Activated naive CD4-positive, alpha-beta T cell treated with anti-CD3 and anti-CD28 coated beads, Interleukin-2, amount 10 ng/mL, durations not matched to agents 5 hours and 36 hours (primary cell): ENCODE results near the gene ANAPC2. TPM values are rescaled to one million over a fixed set of nuclear protein-coding genes. Genes with fewer than 3 reads are reported as not detected.

Experiments used
- microRNA-seq: library from miRNA; unstranded; fragments of <30 nt; microRNA quantifications from one replicate; pipeline ENCODE4 v1.2.0, GENCODE V29; 2022; ENCODE audit warnings: borderline microRNAs expressed, borderline replicate concordance
- total RNA-seq, 2 experiments: library from RNA; stranded (reverse); gene quantifications; one replicate each; pipeline ENCODE4 v1.2.3, GENCODE V29; 2021

Gene ANAPC2, protein sequence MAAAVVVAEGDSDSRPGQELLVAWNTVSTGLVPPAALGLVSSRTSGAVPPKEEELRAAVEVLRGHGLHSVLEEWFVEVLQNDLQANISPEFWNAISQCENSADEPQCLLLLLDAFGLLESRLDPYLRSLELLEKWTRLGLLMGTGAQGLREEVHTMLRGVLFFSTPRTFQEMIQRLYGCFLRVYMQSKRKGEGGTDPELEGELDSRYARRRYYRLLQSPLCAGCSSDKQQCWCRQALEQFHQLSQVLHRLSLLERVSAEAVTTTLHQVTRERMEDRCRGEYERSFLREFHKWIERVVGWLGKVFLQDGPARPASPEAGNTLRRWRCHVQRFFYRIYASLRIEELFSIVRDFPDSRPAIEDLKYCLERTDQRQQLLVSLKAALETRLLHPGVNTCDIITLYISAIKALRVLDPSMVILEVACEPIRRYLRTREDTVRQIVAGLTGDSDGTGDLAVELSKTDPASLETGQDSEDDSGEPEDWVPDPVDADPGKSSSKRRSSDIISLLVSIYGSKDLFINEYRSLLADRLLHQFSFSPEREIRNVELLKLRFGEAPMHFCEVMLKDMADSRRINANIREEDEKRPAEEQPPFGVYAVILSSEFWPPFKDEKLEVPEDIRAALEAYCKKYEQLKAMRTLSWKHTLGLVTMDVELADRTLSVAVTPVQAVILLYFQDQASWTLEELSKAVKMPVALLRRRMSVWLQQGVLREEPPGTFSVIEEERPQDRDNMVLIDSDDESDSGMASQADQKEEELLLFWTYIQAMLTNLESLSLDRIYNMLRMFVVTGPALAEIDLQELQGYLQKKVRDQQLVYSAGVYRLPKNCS
- 10 to 100 TPM; 62.9 to 65.5 TPM for total RNA-seq

DNA sequence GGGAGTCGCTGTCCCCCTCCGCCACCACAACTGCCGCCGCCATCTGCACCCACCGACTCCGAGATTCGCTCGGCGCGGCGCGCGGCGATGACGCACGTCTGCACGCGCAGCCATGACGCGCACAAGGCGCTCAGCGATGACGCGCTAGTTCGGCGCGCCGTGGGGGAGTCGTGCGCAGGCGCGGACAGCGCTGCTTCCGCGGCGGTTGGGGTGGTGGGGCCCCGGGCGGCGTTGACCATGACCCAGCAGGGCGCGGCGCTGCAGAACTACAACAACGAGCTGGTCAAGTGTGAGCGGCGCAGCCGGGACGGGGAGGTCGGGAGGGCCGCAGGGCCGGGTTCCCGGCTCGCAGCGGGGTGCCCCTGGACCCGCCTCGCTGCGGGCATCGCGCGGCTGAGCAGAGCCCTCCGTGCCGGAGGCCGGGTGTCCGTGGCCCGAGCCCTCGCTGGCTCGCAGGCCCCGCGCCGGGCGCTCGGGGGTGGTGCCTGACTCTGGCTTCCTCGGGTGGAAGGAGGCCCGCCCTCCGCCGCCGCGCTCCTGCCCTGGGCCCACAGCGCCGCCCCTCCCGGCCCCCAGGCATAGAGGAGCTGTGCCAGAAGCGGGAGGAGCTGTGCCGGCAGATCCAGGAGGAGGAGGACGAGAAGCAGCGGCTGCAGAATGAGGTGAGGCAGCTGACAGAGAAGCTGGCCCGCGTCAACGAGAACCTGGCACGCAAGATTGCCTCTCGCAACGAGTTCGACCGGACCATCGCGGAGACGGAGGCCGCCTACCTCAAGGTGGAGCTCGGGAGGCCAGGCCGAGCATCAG is at the start of gene ANAPC2, which contains the start of gene SSNA1:
ANAPC2 (minus strand) TSS at position 71 of the 807 bp plus-strand sequence; CDS start at position 43, 28 bp downstream.
SSNA1 (plus strand) TSS at position 187 of the 807 bp plus-strand sequence; CDS start at position 238, 51 bp downstream.

DNA sequence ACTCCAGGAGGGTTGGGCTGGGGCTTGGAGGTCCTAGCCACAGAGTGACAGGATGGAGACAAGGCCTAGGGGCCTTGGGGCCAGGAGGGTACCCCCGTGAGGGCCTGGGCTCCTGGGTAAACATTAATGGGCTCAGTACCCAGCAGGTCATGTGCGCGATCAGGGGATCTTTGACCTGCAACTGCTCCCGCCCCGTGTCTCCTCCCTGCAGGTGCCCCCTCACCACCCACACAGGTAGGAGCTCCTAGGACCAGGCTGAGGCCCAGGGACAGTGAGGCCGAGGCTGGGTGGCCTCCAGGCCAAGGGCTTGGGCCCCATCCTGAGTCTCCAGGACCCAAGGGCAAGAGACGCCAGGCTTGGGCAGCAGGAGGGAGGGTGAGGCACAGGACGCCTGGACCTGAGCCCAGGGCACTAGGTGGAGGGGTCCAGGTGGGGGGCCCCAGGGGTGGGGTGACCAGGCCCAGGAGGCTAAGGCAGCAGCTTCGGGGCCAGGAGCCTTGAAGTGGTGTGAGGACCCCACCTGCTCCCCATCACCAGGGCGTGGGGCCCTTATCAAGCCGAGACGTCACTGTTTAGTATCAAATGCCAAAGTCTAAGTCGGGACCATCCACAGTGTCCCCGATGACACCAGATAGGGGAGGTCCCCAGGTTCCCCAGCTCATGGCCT is 42.5 kb upstream of the ANAPC2 start, which contains the start of gene SLC34A3:
SLC34A3 (plus strand) TSS at position 197 of the 667 bp plus-strand sequence. CDS start 802 bp downstream, outside the sequence.

DNA sequence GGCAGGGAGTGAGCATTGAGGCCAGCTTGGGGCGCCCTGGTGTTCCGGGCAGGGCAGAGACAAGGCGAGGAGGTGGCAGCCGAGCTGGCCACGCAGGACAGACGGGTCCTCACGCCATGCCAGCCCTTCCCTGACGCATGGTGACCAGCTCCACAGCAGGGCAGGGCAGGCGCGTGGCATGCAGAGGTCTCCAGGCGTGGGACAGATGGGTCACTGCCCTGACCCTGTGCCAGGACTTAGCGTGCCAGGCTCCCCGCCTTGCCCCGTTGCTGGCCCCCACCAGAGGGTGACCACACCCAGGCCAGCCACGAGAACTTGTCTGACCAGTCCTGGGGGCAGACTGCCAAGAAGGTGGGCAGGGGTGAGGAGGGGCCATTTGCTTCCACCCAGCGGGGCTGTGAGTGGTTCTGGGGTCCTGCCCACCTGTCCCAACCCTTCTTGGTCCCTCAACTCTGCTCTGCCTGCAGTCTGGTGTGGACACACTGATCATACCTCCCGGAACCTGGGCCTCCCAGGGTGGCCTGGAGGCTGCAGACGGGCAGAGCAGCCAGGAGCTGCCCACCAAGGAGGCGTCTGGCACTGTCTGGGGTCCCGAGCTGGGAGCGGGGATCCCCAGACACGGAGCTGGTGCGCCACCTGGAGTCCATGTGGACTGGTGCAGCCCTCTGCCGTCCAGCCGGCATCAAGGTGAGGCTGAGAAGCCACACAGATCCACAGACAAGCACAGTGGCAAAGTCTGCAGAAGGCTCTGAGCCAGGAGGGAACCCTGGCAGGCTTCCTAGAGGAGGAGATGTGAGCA is 38.9 kb upstream of the ANAPC2 start, which contains the start of gene RNF224:
RNF224 (plus strand) TSS at position 449 of the 799 bp plus-strand sequence. CDS start 834 bp downstream, outside the sequence.

DNA sequence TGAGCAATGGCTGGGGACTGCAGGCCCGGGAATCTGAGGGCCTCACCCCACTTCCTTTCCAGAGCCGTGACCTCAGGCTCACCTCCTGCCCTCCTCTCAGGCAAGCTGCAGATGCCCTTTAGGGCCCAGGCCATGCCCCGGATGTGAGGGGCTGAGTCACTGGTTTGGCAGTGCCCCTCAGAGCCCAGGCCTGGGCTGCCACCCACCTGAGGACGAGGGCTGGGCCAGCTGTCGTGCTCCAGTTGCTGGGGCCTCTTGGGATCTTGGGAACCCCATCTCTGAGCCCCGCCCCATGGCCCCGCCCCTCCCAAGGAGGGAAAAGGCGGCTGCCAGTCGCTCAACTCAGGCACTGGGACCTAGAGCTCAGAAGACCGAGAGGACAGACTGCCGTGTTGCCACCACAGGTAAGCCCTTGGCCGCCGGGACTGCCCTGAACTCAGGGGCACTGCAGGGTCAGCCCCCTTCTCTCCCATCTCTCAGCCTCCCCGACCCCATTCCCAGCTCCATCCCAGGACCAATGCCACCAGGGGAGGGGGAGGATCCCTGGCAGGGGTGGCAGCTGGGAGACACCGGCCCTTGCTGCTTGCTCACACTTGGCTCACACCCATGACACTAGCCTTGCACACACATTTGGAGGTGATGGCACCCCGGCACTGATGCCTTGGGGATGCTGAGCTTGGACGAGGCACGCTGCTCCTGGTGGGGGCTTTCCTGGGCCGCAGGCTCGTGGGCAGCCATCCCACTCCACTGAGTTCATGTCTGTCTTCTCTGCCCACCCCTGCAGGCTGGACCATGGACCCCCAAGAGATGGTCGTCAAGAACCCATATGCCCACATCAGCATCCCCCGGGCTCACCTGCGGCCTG is 36.7 kb upstream of the ANAPC2 start, which contains the start of gene CYSRT1:
CYSRT1 (plus strand) TSS at position 345 of the 865 bp plus-strand sequence; CDS start at position 793, 448 bp downstream.

DNA sequence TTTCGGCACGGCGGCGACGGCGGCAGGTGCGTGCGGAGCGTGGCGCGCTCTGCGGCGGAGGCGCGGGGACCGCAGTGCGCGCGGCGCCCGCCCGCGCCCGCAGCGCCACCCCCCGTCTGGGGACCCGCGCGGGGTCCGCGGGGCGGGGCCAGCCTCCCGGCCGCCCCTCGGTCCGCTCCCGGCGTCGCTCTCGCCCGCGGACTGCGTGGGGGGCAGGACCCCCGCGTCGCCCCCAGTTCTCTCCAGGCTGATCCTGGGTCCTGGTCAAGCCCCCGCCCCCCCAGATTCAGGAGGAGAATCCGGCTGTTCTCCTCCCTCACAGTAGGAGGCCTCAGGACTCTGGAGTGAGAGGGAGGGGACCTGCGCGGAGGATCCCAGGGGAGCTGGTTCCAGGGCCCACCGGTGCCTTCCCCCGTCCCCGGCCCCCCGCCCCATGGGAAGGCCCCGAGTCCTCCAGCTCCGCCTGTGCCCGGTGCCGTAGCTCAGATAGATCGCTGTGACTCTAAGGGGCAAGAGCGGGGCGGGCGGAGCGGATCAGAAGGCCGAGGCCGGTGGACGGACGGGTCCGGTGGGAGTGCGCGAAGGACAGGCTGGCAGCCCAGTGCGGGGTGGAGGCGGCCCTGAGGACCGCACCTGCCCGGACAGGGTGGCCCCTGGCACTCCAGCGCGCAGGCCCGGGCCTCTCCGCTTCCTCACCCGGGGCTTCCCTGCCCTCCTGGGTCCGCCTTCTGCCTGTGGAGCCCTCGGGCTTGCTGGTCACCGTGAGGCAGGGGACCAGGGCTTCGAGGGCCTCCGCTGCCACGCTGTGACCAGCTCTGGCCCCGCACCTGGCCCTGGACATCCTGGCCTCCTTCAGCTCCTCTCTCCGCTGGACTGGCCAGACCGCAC is 34.1 kb upstream of the ANAPC2 start, which contains the start of gene RNF208:
RNF208 (minus strand) TSS at position 51 of the 888 bp plus-strand sequence. CDS start 1,028 bp downstream, outside the sequence.

DNA sequence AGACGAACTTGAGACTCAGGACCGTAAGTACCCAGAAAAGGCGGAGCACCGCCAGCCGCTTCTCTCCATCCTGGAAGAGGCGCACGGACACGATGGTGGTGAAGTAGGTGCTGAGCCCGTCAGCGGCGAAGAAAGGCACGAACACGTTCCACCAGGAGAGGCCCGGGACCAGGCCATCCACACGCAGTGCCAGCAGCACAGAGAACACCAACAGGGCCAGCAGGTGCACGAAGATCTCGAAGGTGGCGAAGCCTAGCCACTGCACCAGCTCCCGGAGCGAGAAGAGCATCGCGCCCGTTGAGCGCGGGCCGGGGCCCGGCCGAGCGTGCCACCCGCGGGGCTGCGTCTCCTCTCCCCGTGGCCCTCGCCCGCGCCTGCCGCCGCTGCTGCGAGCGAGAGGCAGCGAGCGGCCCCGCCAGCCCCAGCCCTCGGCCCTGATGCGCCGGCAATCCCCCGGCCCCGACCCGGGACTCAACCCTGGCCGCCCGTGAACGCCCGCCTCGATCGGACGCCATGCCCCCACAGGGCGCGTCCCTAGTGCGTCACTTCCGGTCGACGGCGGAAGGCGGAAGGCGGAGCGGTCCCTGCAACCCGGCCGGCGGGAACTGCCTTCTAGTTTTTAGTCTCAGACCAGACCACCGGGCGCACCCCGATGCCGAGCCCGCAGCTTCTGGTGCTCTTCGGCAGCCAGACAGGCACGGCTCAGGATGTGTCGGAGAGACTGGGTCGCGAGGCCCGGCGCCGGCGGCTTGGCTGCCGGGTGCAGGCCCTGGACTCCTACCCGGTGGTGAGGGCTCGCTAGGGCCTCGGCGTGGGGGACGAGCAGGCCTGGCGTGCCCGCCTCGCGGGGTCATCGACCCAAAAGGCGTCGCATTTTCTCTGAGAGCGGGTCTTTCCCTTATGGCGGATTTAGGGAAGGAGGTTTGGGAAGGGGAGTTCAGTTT is 17.0 kb upstream of the ANAPC2 start, which contains the start of the genes NDOR1 and TMEM203:
NDOR1 (plus strand) TSS at position 575 of the 944 bp plus-strand sequence; CDS start at position 653, 78 bp downstream.
TMEM203 (minus strand) TSS at position 523 of the 944 bp plus-strand sequence; CDS start at position 289, 234 bp downstream.

DNA sequence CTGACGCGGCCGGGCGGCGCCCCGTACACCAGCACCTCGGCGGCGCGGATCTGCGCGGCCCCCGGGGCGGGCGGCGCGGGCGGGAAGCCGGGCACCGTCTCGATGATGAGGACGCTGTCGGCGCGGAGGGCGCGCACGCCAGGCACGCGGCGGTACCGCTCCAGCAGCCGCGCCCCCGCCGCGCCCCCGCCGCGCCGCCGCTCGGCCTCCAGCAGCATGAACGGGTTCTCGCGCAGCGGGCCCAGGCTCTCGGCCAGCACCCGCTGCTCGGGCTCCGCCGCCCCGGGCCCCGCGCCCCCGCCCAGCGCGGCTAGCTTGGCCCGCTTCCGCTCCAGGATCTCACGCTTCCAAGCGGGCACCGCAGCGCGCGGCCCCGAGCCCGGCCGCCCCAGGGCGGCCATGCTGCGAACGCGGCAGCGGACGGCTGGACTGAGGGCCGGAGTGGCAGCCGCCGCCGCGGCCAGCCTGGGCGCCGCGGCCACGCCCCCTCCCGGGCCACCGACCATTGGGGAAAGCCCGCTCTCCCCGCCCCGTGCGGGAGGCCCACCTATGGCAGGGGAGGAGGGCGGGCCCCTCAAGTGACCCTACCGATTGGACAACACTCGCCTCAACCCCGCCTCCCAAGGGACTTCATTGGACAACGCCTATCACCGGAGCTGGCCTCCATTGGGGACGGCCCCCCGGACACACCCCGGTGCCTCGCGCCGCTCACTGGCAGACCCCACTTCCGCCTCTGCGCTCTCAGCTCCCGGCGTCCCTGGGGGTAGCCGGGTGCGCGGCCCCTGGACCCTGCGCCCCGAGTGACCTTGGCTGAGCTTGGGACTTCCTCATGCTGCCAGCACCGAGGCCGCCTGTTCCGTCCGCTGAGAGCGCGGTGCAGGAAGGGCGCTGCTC is 12.2 kb upstream of the ANAPC2 start, which contains the start of gene TPRN:
TPRN (minus strand) TSS at position 431 of the 894 bp plus-strand sequence; CDS start at position 401, 30 bp downstream.

DNA sequence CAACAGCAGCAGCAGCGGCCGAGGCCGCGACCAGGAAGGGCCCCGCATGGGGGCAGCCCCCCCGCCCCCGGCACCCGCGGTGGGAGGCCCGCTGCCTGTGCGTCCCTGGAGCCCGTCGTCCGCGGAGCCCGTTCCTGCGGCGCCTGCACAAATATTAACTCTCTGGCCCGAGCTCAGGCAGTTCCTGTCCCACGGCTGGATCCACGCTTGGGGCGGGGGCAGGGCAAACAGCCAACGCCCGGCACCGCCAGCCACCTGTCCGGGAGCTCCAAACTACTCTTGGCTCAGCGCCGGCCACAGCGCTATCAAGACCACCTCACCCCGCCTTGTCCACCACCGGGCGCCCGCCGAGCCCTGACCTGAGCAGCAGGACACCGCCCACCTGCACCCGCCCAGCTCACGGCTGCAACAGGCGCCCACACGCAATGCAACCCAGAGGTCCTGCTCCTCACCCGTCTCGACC is 18.4 kb downstream of the ANAPC2 start, which contains the start of gene LRRC26:
LRRC26 (minus strand) TSS at position 156 of the 463 bp plus-strand sequence; CDS start at position 48, 108 bp downstream.

DNA sequence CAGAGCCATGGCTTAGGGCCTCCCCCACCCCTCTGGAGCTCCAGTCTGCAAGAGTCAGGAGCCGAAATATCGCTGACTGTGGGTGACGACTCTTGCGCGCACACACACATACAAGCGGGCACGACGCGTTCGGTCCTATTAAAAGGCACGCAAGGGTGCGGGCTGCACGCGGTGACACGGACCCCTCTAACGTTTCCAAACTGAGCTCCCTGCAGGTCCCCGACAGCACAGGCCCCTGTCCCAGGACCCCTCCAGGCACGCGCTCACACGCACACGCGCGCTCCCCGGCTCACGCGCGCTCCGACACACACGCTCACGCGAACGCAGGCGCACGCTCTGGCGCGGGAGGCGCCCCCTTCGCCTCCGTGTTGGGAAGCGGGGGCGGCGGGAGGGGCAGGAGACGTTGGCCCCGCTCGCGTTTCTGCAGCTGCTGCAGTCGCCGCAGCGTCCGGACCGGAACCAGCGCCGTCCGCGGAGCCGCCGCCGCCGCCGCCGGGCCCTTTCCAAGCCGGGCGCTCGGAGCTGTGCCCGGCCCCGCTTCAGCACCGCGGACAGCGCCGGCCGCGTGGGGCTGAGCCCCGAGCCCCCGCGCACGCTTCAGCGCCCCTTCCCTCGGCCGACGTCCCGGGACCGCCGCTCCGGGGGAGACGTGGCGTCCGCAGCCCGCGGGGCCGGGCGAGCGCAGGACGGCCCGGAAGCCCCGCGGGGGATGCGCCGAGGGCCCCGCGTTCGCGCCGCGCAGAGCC is 49.5 kb downstream of the ANAPC2 start, which contains the start of gene GRIN1:
GRIN1 (plus strand) TSS at position 433 of the 746 bp plus-strand sequence. CDS start 333 bp downstream, outside the sequence.

Small RNAs within 50 kb of the gene (microRNA-seq; reads per million reads assigned to microRNA genes)
- not detected for gene MIR3621

Other genes starting within 250 kb of the ANAPC2 start
- 100 to 1,000 TPM; 104 to 108 TPM for gene FBXW5, start 243.8 kb downstream of the ANAPC2 start, total RNA-seq
- 1 to 10 TPM in 1 of 2 experiments, under 1 TPM in 1; 0.98 to 1.2 TPM for gene C8G, start 243.3 kb downstream of the ANAPC2 start, total RNA-seq
- gene LCN12, start 236.3 kb downstream of the ANAPC2 start, total RNA-seq, result 1 to 10 TPM; 2.4 to 2.8 TPM
- gene PTGDS, start 211.1 kb downstream of the ANAPC2 start, total RNA-seq, result 10 to 100 TPM; 13.2 to 17.8 TPM
- gene LCNL1, start 205.6 kb downstream of the ANAPC2 start, total RNA-seq, result under 1 TPM; 0.58 to 0.60 TPM
- 10 to 100 TPM; 69.6 to 74.6 TPM for gene PAXX, start 196.1 kb downstream of the ANAPC2 start, total RNA-seq
- gene CLIC3, start 192.0 kb downstream of the ANAPC2 start, total RNA-seq, result 1 to 10 TPM; 4.5 to 4.6 TPM
- 10 to 100 TPM; 41.1 to 42.6 TPM for gene ABCA2, start 160.3 kb downstream of the ANAPC2 start, total RNA-seq
- gene FUT7, start 156.5 kb downstream of the ANAPC2 start, total RNA-seq, result 1 to 10 TPM; 1.7 to 2.4 TPM
- 10 to 100 TPM; 79.2 to 82.7 TPM for gene NPDC1, start 142.4 kb downstream of the ANAPC2 start, total RNA-seq
- gene ENTPD2, start 134.5 kb downstream of the ANAPC2 start, total RNA-seq, result under 1 TPM; 0.25 to 0.36 TPM
- 10 to 100 TPM; 24.5 to 25.2 TPM for gene SAPCD2, start 118.0 kb downstream of the ANAPC2 start, total RNA-seq
- 10 to 100 TPM; 38.3 to 40.2 TPM for gene UAP1L1, start 111.0 kb downstream of the ANAPC2 start, total RNA-seq
- 10 to 100 TPM; 56.7 to 57.8 TPM for gene MAN1B1, start 101.6 kb downstream of the ANAPC2 start, total RNA-seq
- gene DPP7, start 73.8 kb downstream of the ANAPC2 start, total RNA-seq, result 100 to 1,000 TPM; 276 to 289 TPM
- not detected for gene GRIN1, start 49.4 kb downstream of the ANAPC2 start, total RNA-seq
- gene LRRC26, start 18.5 kb downstream of the ANAPC2 start, total RNA-seq, result not detected
- gene TMEM210, start 16.5 kb downstream of the ANAPC2 start, total RNA-seq, result not detected
- gene SSNA1, start 116 bp upstream of the ANAPC2 start, total RNA-seq, result 10 to 100 TPM; 67.9 to 68.4 TPM
- 1 to 10 TPM; 9.2 to 9.7 TPM for gene TPRN, start 12.2 kb upstream of the ANAPC2 start, total RNA-seq
- 10 to 100 TPM; 27.6 to 29.7 TPM for gene TMEM203, start 17.1 kb upstream of the ANAPC2 start, total RNA-seq
- gene NDOR1, start 17.1 kb upstream of the ANAPC2 start, total RNA-seq, result 10 to 100 TPM; 25.2 to 30.8 TPM
- 1 to 10 TPM; 5.0 TPM for gene RNF208, start 33.7 kb upstream of the ANAPC2 start, total RNA-seq
- gene CYSRT1, start 36.6 kb upstream of the ANAPC2 start, total RNA-seq, result under 1 TPM; 0.36 to 0.40 TPM
- not detected for gene RNF224, start 38.9 kb upstream of the ANAPC2 start, total RNA-seq
- not detected for gene SLC34A3, start 42.3 kb upstream of the ANAPC2 start, total RNA-seq
- gene TUBB4B, start 52.7 kb upstream of the ANAPC2 start, total RNA-seq, result 100 to 1,000 TPM; 242 to 246 TPM
- not detected for gene STPG3, start 62.7 kb upstream of the ANAPC2 start, total RNA-seq
- 10 to 100 TPM; 52.9 to 54.9 TPM for gene NELFB, start 66.8 kb upstream of the ANAPC2 start, total RNA-seq
- 1 to 10 TPM; 8.6 to 8.8 TPM for gene TOR4A, start 89.2 kb upstream of the ANAPC2 start, total RNA-seq
- 1 to 10 TPM in 1 of 2 experiments, under 1 TPM in 1; 0.86 to 1.1 TPM for gene NRARP, start 113.7 kb upstream of the ANAPC2 start, total RNA-seq
- 10 to 100 TPM; 20.4 to 21.4 TPM for gene EXD3, start 234.6 kb upstream of the ANAPC2 start, total RNA-seq
- 1 to 10 TPM; 1.0 to 1.2 TPM for gene NOXA1, start 234.8 kb upstream of the ANAPC2 start, total RNA-seq